ENCODE measurements around the gene SPATA7.
A peak's percentile ranks its signal among the peaks of the same experiment; 100 is the strongest.

The SPATA7 gene

DNA sequence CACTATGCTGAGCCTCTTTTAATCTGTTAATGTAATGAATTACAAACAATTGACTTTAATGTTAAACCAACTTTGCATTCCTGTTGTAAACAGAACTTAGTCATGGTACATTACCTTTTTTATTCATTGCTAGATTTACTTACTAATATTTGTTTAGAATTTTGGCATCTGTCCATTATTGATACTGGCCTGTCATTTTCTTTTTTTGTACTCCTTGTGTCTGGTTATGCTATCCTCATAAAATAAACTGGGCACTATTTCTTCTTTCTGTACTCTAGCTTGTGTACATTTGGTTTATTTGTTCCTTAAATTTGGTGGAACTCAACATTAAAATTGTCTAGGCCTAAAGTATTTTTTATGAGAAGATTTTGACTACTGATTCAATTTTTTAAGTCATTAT, 32.1 kb downstream of the SPATA7 start:
- DNase-seq (ENCODE audit: low read depth in 2 of 2), result no peak

DNA sequence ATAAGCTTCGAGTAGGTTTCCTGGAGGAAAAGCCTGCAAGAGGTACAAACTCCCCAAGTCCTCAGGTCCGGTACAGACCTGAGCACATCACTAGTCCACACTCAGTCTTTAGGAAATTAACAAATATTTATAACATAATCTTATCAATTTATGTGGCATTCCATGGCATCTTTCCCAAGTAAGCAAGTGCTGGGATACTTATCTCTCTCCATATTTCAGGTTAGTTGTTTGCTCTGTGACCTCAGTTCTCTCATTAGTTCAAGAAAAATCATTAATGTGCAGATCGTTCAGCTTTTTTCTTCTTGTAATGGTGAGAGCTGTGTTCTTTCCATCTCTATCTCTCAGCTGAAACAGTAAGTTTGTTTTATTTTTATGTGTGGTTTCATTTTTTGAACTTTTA, 34.7 kb downstream of the SPATA7 start:
- no peak for DNase-seq (ENCODE audit: low read depth in 2 of 2)

GRCh38 chr14:88421286-88421685, 35.8 kb downstream of the SPATA7 start:
- no peak for DNase-seq (ENCODE audit: low read depth in 2 of 2)

DNA sequence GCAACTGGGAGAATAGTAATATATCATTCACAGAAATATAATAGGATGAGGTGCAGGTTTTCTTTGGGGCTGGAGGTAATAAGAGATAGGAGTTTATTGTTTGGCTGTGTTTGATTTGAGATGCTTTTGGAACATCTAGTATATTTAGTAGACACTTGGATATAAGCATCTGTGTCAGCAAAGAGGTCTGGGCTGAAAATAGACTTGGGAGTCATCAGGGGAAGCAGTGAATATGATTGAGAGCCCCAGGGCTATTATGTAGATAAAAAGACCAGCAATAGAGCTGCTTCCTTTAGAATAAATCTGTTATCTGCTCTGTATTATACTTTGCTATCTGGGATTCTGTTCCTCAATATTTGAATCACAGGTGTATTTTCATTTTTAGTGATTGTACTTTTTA, 36.6 kb downstream of the SPATA7 start:
- DNase-seq (ENCODE audit: low read depth in 2 of 2), result no peak

- DNase-seq (ENCODE audit: low read depth in 2 of 2), result no peak
Observed at GRCh38 chr14:88422919-88423650, 37.6 kb downstream of the SPATA7 start.

DNA sequence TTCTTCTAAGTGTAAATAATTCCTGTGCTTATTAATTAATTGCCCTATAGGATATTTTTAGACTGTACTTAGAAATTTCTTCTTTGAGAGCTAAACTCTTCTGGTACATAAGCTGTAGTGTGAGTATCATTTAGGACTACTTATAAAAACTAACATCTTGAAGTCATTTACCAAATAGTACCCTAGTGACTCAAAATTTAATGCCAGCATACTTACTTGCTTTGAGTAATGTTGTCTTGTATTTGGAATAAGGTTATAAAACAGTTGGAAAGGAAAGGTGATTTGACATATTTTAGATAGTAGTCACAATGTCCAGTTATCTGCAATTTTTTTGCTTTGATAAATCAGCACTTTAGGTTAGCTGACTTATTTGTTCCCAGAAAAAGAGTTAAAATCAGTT, 39.1 kb downstream of the SPATA7 start:
- DNase-seq (ENCODE audit: low read depth in 2 of 2), result no peak

DNA sequence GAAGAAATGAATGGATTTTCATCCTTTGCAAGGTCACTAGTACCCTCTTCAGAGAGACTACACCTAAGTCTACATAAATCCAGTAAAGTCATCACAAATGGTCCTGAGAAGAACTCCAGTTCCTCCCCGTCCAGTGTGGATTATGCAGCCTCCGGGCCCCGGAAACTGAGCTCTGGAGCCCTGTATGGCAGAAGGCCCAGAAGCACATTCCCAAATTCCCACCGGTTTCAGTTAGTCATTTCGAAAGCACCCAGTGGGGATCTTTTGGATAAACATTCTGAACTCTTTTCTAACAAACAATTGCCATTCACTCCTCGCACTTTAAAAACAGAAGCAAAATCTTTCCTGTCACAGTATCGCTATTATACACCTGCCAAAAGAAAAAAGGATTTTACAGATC, 40.8 kb downstream of the SPATA7 start:
- no peak for DNase-seq (ENCODE audit: low read depth in 2 of 2)

DNA sequence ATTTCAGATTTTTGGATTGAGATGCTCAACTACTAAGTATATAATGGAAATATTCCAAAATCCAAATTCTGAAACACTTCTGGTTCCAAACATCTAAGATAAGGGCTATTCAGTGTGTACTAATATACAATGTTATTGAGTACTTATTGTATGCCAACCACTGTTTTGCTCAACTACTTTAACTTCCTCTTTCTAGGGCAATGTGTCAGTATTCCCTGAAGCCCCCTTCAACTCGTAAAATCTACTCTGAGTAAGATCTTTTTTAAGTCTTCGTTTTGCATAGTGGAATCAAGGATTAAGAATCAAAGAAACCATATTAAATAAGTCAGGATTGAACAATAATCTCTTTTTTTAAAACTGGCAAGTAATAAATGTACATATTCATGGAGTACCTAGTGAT, 45.5 kb downstream of the SPATA7 start:
- no peak for DNase-seq (ENCODE audit: low read depth in 2 of 2)

DNA sequence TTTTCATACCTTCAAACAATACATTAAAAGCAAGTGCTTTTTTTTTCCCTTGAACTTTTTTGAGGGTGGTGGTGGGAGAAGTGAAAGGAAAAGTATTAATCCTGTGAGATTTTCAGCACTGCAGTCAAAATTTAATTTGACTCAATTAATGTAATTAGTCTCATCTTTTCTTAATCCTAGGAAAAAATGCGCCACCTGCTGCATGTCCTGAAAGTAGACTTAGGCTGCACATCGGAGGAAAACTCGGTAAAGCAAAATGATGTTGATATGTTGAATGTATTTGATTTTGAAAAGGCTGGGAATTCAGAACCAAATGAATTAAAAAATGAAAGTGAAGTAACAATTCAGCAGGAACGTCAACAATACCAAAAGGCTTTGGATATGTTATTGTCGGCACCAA, 52.2 kb downstream of the SPATA7 start:
- DNase-seq (ENCODE audit: low read depth in 2 of 2), result no peak

DNA sequence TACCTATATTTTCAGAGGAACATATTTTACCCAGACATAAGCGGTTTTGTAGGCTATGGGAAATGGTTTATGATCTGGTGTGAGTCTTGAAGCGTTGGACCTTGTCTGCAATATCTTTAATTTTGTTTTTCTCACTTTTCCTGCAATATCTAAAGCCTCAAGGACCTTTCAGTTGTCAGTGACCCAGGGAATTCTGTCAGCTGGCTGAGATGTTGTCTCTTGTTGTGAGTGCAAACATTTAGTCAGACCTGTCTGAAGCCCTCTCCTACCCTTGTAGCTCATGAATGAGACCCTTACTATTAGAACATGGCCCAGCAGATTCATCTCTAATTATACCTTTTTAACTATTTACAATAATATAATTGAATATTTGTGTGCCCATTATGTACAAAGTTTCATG, 53.6 kb downstream of the SPATA7 start:
- DNase-seq (ENCODE audit: low read depth in 2 of 2), result no peak

DNA sequence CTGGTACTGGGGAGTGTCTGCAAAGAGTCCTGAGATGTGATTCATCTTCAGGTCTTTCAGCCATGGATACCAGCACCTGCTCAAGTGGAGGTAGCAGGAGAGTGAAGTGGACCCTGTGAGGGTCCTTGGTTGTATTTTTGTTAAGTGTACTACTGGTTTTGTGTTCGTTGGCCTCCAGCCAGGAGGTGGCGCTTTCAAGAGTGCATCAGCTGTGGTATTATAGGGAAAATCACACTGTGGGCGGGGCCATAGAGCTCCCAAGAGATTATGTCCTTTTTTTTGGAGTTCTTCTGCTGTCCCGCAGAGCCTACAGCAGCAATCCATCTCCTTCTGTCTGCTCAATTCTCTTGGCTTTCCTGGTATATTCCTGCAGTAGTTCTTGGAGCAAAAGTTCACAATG, 66.8 kb downstream of the SPATA7 start:
- no peak for DNase-seq (ENCODE audit: low read depth in 2 of 2)

DNA sequence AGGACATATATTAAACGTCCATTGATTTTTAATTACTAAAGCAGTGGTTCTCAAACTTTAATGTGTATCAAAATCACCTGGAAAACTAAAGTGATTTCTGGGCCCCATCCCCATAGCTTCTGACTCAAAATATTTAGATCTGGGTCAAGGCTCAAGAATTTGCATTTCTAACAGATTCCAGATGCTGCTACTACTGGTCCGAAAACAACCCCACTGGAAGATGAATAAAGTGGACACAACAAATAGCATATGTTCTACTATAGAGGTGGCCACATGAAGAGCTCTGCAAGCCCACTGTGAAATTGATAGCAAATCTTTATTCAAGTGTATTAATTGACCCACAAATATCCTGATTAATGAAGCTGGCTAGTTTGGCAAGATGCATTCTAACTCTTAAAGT, 69.4 kb downstream of the SPATA7 start:
- DNase-seq (ENCODE audit: low read depth in 2 of 2), result no peak

DNA sequence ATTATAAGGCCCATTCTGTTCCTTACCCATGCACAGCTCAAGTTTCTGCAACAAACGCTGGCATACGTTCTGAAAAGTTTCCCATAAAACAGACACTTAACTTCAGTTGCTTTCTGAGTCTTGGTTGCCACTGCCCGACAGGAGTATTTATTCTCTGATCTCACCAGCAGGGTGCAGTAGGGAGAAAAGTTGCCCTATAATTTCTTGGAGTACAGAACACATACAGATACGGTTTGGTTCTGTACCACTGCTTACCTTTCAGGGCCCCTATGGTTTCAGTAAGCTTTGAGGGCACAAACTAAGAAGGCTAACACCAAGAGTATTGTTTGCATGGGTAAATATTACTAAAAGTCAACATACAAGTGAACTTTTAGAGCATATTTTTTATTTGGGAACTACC, 77.9 kb downstream of the SPATA7 start:
- DNase-seq (ENCODE audit: low read depth in 2 of 2), result peak in 1 of 2 donors; percentile 2

- DNase-seq (ENCODE audit: low read depth in 2 of 2), result no peak
Observed at GRCh38 chr14:88468406-88468805, 82.9 kb downstream of the SPATA7 start.

DNA sequence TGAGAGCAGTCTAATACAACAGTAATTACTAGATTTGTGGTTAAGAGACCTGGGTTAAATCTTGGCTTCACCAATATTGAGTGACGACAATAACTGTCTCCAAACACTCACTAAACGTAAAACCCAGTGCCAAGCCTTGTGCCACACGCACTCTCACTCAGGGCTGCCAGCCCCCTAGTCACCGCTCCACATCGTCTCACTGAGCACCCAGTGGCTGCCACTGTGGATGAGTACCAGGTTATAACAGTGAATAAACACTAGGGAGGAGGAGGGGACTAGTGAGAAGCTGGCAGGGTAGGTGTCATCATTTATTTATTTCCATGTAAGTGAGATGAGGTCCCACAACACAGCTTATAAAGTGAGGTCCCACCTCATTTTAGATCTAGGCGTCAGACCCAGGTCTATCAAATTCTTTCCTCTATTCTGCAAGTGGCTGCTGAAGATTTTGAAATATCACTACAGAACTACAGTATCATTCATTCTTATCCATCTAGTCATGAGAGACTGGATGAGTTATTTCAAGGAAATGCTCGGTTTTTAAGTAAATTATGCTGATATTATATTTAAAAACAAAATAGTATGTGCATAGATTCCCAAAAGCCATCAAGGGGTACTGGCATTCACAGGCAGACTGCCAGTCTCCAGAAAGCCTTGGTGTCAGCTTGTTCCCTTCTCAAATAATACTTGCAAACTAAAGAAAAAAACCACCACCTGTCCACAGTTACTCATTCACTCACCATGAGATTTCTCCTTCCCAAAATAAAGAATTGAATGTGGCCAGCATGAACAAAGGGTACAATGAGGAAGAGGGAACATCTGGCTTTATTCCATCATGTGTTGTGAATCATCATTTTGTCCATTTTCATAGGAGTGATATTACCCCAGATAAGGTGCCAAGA, 85.3 kb downstream of the SPATA7 start:
- DNase-seq (ENCODE audit: low read depth in 2 of 2), result no peak

DNA sequence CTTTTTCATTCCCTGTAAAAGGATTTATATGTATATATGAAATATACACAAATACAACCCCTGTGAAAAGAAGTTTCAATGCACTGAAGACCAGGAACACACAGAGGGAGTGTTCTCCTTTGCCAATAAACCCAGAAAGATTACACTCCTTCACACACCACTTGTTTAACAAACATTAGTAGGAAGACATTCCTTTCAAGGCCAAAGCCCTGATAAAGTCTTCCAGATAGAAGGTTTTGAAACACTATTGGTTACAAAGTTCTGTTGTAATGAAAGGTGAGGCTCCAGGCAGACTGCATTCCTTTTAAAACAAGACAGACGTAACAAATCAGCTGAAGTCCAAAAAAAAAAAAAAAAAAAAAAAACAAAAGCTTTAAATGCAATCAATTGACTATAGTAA, 88.3 kb downstream of the SPATA7 start:
- no peak for DNase-seq (ENCODE audit: low read depth in 2 of 2)

DNA sequence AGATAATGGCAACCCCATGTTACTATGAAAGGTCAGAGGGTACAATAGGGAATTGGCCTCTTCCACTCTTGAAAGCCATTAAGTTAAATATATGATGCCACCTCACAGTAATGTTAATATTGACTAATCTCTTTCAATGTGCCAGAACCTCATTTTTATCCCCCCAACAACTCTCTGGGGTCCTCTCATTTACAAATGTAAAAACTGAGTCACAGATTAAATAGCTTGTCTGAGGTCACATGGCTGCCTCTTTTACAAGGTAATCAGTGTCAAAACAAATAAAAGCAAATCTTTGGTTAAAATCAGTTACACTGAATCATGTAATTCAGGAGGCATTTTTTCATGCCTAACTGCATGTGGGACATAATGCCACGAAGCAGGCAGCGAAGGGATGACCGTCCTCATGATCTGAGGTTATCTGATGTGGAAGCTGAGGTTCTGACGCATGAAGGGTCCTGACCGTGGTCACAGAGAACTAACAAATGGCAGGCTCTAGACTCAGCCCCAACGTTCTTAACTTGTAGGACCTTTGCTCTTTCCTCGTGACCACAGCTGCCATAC, 90.8 kb downstream of the SPATA7 start:
- DNase-seq (ENCODE audit: low read depth in 2 of 2), result no peak

DNA sequence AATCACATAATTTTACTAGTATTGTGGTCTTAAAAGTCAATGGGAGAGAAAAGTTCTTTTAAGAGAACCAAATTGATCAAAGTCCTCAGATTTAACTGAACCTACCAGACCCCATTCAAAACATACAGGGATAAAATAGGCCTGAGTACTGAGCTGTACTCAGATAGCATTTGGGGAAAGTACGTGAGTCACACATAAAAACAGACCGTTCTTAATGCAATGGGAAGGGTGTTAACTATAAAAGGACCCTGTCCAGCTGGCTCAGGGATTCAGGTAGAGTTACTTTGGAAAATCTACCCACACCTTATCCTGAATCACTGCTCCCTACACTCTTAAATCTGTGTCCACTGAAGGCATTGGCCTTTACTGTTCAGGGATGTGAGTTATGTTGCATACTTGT, 91.4 kb downstream of the SPATA7 start:
- no peak for DNase-seq (ENCODE audit: low read depth in 2 of 2)

DNA sequence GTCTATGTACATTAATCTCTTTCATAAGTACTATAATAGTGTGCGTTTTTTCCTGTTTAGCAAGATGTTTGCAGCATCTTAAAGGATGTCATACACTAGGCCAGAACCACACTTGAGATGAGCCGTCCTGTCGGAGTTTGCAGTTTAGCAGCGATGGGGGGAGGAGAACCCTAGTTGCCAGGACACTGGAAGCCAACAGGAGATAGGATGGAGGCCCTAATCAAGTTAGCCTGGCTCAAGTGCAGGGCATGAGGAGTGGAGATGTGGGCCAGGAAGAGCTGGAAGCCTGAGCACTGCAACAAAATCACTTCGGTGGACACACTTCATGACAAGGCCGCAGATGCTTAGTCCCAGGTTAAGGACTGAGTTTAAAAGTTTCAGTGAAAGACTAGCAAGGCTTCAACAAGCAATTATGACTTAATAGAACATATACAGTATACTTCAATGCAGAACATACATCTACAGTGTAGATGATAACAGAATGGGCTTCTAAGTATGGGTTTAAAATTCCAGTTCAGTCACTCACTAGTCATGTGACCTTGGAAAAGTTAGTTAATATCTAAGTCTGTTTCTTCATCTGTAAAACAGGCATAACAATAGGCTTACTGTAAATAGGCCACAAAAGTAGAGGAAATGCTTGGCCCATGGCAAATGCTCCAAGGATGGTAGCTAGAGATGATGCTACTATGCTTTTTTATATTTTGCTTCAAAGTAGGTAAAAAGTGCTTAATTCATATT, 92.2 kb downstream of the SPATA7 start:
- no peak for DNase-seq (ENCODE audit: low read depth in 2 of 2)

- no peak for DNase-seq (ENCODE audit: low read depth in 2 of 2)
Observed at GRCh38 chr14:88478931-88479330, 93.5 kb downstream of the SPATA7 start.

- DNase-seq (ENCODE audit: low read depth in 2 of 2), result no peak
Observed at GRCh38 chr14:88479574-88479987, 94.1 kb downstream of the SPATA7 start.

- DNase-seq (ENCODE audit: low read depth in 2 of 2), result no peak
Observed at GRCh38 chr14:88481059-88481458, 95.6 kb downstream of the SPATA7 start.
